ENCODE results near the gene DIDO1. TPM values are rescaled to one million over a fixed set of nuclear protein-coding genes. Genes with fewer than 3 reads are reported as not detected.
"Not testable (repeated sequence)": the region's sequence is repeated elsewhere in the genome, so short reads cannot be mapped to it uniquely, and the experiment has no call there.

Gene DIDO1
- total and polyA plus RNA-seq, 7 donors = 10.4 to 70.6 (median 48.7) TPM

DNA sequence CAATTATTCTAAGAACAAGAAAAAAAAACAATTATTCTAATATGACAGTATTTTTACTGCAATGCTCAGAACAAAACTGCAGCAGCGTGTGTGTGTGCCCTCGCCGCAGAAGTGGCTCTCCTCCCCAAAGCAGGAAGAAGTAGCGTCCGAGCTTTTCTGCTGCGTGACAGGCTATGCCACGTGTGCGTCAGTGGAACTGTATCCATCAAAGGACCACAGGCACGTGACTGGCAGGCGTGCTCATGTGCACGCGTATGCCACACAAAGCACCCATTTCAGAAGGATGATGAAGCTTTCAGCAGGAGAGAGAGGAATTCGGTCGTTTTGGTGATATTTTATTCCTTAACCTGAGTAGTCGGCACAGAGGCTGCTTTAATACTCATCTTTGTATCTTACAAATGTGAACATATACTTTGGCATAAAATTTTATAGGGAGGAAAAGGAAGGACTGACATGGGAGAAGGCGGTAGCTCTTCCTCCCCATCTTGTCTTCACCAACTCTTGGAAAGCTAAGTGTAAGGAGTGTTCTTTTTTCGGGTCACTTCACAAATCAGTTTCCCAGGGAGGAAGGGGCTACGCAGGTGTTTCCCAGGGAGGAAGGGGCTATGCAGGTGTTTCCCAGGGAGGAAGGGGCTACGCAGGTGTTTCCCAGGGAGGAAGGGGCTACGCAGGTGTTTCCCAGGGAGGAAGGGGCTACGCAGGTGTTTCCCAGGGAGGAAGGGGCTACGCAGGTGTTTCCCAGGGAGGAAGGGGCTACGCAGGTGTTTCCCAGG is 68.1 kb downstream of the DIDO1 start:
- H3K4me1 ChIP-seq = peaks cover 0 to 24% (median 20%) of the 10 kb centered on the region in 4 donors
- peaks cover 0 to 32% (median 4%) of the 10 kb centered on the region in 4 donors for H3K36me3 ChIP-seq
- no peak overlapping the region for H3K4me3 ChIP-seq
- WGBS, 2 donors = 90 to 94% methylated on average over 20 to 21 of the region's 23 CpGs
- no peak overlapping the region for H3K27ac ChIP-seq
- H3K9me3 ChIP-seq = no peaks in the 10 kb centered on the region
- intact Hi-C loops (cut with DNase I) = no loop called here
- H3K27me3 ChIP-seq = peaks cover 0 to 8% (median 0%) of the 10 kb centered on the region in 3 donors
- DNase-seq = peak; percentile 49
- TF ChIP-seq EP300 (IDR thresholded peaks at IDR 0.05) = no peak
- TF ChIP-seq, protein P1, sequence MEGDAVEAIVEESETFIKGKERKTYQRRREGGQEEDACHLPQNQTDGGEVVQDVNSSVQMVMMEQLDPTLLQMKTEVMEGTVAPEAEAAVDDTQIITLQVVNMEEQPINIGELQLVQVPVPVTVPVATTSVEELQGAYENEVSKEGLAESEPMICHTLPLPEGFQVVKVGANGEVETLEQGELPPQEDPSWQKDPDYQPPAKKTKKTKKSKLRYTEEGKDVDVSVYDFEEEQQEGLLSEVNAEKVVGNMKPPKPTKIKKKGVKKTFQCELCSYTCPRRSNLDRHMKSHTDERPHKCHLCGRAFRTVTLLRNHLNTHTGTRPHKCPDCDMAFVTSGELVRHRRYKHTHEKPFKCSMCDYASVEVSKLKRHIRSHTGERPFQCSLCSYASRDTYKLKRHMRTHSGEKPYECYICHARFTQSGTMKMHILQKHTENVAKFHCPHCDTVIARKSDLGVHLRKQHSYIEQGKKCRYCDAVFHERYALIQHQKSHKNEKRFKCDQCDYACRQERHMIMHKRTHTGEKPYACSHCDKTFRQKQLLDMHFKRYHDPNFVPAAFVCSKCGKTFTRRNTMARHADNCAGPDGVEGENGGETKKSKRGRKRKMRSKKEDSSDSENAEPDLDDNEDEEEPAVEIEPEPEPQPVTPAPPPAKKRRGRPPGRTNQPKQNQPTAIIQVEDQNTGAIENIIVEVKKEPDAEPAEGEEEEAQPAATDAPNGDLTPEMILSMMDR (IDR thresholded peaks at IDR 0.05) = no peak
- no peak for TF ChIP-seq POLR2AphosphoS5 (IDR thresholded peaks at IDR 0.05)

DNA sequence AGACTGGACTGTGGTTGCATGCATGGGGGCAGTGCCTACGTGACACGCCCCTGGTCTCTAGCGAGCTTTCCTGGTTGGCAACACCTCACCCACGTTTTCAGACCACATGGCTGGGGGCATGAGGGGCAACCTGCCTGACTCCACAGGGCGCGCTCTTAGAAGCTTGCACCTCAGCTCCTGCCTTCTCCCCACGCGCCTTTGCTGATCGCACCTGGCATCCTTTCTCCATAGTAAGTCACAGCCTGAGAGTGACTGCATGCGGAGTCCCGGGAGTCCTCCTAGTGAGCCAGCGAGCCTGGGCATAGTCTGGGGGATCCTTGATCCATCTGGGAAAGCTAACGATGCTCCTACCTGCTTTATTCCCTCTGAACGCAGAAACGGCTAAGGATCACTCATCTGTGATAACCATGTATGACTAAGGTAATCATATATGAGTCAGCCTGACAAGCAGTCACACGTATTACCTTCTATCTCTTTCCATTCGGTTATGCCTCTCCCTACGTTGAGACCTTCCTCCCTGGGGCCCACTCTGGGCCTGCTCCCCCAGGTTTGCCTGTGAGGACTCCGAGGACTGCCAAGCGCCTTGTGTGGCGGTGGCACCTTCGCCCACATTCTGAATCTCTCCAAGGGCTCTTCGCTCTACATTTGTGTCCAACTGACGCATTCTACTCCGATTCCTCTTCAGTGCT is 69.2 kb downstream of the DIDO1 start:
- Histone ChIP-seq H3K36me3 (peaks cover 0 to 43% (median 6%) of the 10 kb centered on the region in 4 donors), H3K9me3 (no peaks in the 10 kb centered on the region), H3K4me3 (no peak overlapping the region)

DNA sequence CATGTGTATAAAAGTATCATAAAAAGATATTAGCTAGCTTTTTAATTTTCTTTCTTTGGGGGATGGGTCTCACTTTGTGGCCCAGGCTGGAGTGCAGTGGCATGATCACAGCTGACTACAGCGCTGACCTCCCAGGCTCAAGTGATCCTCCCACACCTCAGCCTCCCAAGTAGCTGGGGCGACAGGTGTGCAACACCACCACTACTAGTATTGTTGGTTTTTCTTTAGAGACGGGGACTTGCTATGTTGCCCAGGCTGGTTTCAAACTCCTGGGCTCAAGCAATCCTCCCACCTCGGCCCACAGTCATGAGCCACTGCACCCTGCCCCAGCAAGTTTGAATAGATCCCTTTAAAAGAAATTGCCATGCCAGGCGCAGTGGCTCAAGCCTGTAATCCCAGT is 71.2 kb downstream of the DIDO1 start:
- 87 to 96% methylated on average over 5 of the region's 5 CpGs for WGBS, 2 donors
- Histone ChIP-seq H3K36me3 (peaks cover 0 to 46% (median 6%) of the 10 kb centered on the region in 4 donors), H3K27ac (no peak overlapping the region), H3K4me3 (no peak overlapping the region), H3K9me3 (no peaks in the 10 kb centered on the region), H3K4me1 (peaks cover 0 to 10% (median 4%) of the 10 kb centered on the region in 4 donors), H3K27me3 (peaks cover 0 to 2% (median 0%) of the 10 kb centered on the region in 3 donors)
- TF ChIP-seq, protein P1 (IDR thresholded peaks at IDR 0.05) = no peak
- TF ChIP-seq POLR2A (IDR thresholded peaks at IDR 0.05) (no peak), POLR2AphosphoS5 (IDR thresholded peaks at IDR 0.05) (no peak), EP300 (IDR thresholded peaks at IDR 0.05) (no peak)
- DNase-seq = peak; percentile 14
- intact Hi-C loops (cut with DNase I) = no loop called here

More for the DNA sequence above, 69.2 kb downstream of the DIDO1 start:
- TF ChIP-seq EP300 (IDR thresholded peaks at IDR 0.05) (no peak), POLR2AphosphoS5 (IDR thresholded peaks at IDR 0.05) (no peak), POLR2A (IDR thresholded peaks at IDR 0.05) (no peak)
- TF ChIP-seq, protein P1 (IDR thresholded peaks at IDR 0.05) = no peak
- no peak overlapping the region for H3K27ac ChIP-seq
- H3K4me1 ChIP-seq = peaks cover 0 to 18% (median 14%) of the 10 kb centered on the region in 4 donors
- WGBS, 2 donors = 90 to 93% methylated on average over 25 of the region's 25 CpGs
- DNase-seq = peak; percentile 57
- intact Hi-C loops (cut with DNase I) = no loop called here
- H3K27me3 ChIP-seq = peaks cover 0 to 8% (median 0%) of the 10 kb centered on the region in 3 donors

DNA sequence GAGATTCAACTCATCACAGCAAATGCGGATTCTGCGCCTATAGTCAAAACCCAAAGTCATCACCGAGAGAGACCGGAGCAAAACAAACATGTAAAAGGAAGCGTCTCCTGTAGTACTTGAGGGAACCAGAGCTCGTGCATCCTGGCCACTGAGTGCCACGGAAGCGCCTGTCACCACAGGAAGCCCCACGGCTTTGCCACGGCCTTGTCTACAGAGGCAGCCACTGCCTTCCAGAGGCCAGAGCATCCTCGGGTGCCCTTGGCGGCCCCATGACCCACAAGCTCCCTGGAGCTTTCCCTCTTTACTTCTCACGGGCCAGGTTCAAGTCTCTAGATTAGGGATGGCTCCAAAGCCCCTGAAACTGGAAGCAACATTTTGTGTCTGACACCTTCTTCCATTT is 72.2 kb downstream of the DIDO1 start:
- intact Hi-C loops (cut with DNase I) = no loop called here
- TF ChIP-seq, protein P1 (IDR thresholded peaks at IDR 0.05) = no peak
- TF ChIP-seq EP300 (IDR thresholded peaks at IDR 0.05) (no peak), POLR2A (IDR thresholded peaks at IDR 0.05) (no peak), POLR2AphosphoS5 (IDR thresholded peaks at IDR 0.05) (no peak)
- peak; percentile 27 for DNase-seq
- Histone ChIP-seq H3K4me3 (no peak overlapping the region), H3K36me3 (peaks cover 0 to 51% (median 6%) of the 10 kb centered on the region in 4 donors), H3K27me3 (no peaks in the 10 kb centered on the region), H3K4me1 (no peaks in the 10 kb centered on the region), H3K27ac (no peak overlapping the region), H3K9me3 (no peaks in the 10 kb centered on the region)
- 96% methylated on average over 13 of the region's 13 CpGs for WGBS, 2 donors

DNA sequence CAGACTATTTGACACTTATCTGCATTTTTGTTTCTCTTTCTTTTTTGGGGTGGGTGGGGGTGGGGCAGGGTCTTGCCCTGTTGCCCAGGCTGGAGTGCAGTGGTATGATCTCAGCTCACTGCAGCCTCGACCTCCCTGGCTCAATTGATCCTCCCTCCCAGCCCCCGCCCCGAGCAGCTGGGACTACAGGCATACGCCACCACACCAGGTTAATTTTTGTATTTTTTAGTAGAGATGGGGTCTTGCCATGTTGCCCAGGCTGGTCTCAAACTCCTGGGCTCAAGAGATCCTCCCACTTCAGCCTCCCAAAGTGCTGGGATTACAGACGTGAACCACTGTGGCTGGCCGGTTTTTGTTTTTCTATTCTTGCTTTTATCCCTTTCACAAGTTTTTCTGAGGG is 73.0 kb downstream of the DIDO1 start:
- 93 to 96% methylated on average over 6 of the region's 6 CpGs for whole genome bisulfite sequencing, 2 donors

More for the DNA sequence above, 73.0 kb downstream of the DIDO1 start:
- H3K27ac ChIP-seq; H3K27me3 ChIP-seq; H3K9me3 ChIP-seq; intact Hi-C loops (cut with DNase I); H3K4me3 ChIP-seq; H3K4me1 ChIP-seq: not testable (repeated sequence)
- H3K36me3 ChIP-seq = peaks cover 0 to 54% (median 6%) of the 10 kb centered on the region in 4 donors
- DNase-seq = peak; percentile 11
